Gastrocnemius medialis (tissue), 4 donors: ENCODE results near the gene PRRT3. TPM values are rescaled to one million over a fixed set of nuclear protein-coding genes. Genes with fewer than 3 reads are reported as not detected.

Source experiments
- ATAC-seq, 2 donors: fragments of 150-250 bp; one replicate each; pipeline ENCODE4 v1.9.1; 2016
- DNase-seq, 2 donors: peaks; one replicate each; pipeline ENCODE4 v3.0.0-alpha.2; 2019
- H3K27ac ChIP-seq, 4 donors: fragments of 200-600 bp; sonication (generic); 1 replicate in 1 of 4; 2 replicates in 3 of 4; pipeline ENCODE4 v1.5.1; 2016 to 2018; ENCODE audit warnings: mild to moderate bottlenecking in 2 of 4, moderate library complexity in 1 of 4
- H3K27me3 ChIP-seq, 3 donors: fragments of 200-600 bp; sonication (generic) in 2 of 3; 1 replicate in 1 of 3; 2 replicates in 2 of 3; pipeline versions ENCODE4 v1.5.1 to v1.6.0; 2016 to 2019; ENCODE audit warnings: mild to moderate bottlenecking in 1 of 3, moderate library complexity in 1 of 3
- H3K36me3 ChIP-seq, 2 donors: fragments of 200-600 bp; sonication (generic) in 1 of 2; one replicate each; pipeline ENCODE4 v1.5.1; 2017 to 2018
- H3K4me1 ChIP-seq, 2 donors: fragments of 200-600 bp; sonication (generic) in 1 of 2; one replicate each; pipeline ENCODE4 v1.5.1; 2016 to 2017; ENCODE audit warnings: mild to moderate bottlenecking in 2 of 2
- H3K4me3 ChIP-seq, 4 donors: fragments of 200-600 bp; sonication (generic) in 3 of 4; 1 replicate in 1 of 4; 2 replicates in 3 of 4; pipeline ENCODE4 v1.5.1; 2016 to 2019; ENCODE audit warnings: mild to moderate bottlenecking in 2 of 4
- H3K9me3 ChIP-seq, 3 donors: fragments of 200-600 bp; sonication (generic) in 2 of 3; 1 replicate in 1 of 3; 2 replicates in 2 of 3; pipeline ENCODE4 v1.5.1; 2016 to 2019
- POLR2A ChIP-seq, 2 donors: fragments of 450-650 bp; IDR thresholded peaks; one replicate each; pipeline ENCODE4 v1.6.1; 2017; ENCODE audit warnings: antibody characterized with exemption in 2 of 2, mild to moderate bottlenecking in 2 of 2, moderate library complexity in 2 of 2
- in situ Hi-C, 4 donors: fragments of 200-750 bp; cut with MboI; loops; one replicate each; pipeline versions ENCODE4 v1.15.0 to v1.8.0; 2017; ENCODE audit warnings: low sequenced_read_pairs in 4 of 4
- intact Hi-C: fragments of 100-400 bp; cut with DNase I; formaldehyde crosslinking; loops from one replicate; pipeline ENCODE4 v1.15.1; 2023; ENCODE audit warnings: low total_unique reads
- total RNA-seq, 4 donors: library from RNA; depleted of rRNA; stranded (reverse); fragments of >200 nt; gene quantifications; one replicate each; pipeline versions ENCODE4 v1.1.0 to v1.2.3, GENCODE V29; 2016
- TF ChIP-seq, protein P1 (sequence below), 5 experiments: fragments of 450-650 bp in 3 of 5; fragments of 200-600 bp in 2 of 5; sonication (generic) in 2 of 5; IDR thresholded peaks in 4 of 5; conservative IDR thresholded peaks in 1 of 5; 1 replicate in 4 of 5; 2 replicates in 1 of 5; pipeline ENCODE4 v1.5.1; 2016 to 2019; ENCODE audit warnings: antibody characterized with exemption in 5 of 5, mild to moderate bottlenecking in 3 of 5, moderate library complexity in 3 of 5

The PRRT3 gene
- total RNA-seq, 4 donors from 2014 or later = 0.92 to 7.4 (median 2.5) TPM

DNA sequence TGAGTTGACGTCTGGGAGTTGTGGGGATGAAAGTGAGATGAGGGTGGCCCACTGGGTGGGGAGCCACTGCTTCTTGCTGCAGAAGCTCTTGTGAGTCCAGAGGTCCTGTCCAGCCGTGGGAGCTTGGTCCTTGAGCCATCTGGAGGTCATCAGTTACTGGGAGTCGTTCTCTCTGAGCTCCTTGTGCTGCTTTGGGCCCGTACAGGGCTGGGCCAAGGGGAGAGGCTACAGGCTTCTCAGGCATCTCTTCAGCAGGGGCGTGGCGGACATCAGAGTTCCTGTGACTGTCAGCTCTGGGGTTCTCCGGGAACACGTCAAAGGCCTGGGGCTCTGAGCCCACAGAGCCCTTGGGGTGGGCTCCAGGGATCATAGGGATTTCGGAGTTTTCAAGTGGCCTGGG, 2.6 kb downstream of the PRRT3 start:
- peaks cover 0 to under 1% of the 10 kb centered on the region in 2 donors for H3K36me3 ChIP-seq
- peaks cover 11 to 23% of the 10 kb centered on the region in 2 donors for H3K4me1 ChIP-seq
- no peak for TF ChIP-seq POLR2A (IDR thresholded peaks at IDR 0.05)
- TF ChIP-seq, protein P1, sequence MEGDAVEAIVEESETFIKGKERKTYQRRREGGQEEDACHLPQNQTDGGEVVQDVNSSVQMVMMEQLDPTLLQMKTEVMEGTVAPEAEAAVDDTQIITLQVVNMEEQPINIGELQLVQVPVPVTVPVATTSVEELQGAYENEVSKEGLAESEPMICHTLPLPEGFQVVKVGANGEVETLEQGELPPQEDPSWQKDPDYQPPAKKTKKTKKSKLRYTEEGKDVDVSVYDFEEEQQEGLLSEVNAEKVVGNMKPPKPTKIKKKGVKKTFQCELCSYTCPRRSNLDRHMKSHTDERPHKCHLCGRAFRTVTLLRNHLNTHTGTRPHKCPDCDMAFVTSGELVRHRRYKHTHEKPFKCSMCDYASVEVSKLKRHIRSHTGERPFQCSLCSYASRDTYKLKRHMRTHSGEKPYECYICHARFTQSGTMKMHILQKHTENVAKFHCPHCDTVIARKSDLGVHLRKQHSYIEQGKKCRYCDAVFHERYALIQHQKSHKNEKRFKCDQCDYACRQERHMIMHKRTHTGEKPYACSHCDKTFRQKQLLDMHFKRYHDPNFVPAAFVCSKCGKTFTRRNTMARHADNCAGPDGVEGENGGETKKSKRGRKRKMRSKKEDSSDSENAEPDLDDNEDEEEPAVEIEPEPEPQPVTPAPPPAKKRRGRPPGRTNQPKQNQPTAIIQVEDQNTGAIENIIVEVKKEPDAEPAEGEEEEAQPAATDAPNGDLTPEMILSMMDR (IDR thresholded peaks at IDR 0.05 in 4 of 5, conservative IDR thresholded peaks at IDR 0.05 in 1 of 5) = no peak
- in situ Hi-C loops (no loop called here), intact Hi-C loops (loop anchor here (5.0 kb wide), 1 partner anchor 78 kb away; the partner anchor contains the start of gene FANCD2)
- H3K27me3 ChIP-seq = no peaks in the 10 kb centered on the region
- no peaks in the 10 kb centered on the region for H3K9me3 ChIP-seq
- H3K27ac ChIP-seq = peak overlapping the region in 1 of 4 donors; percentile 18
- ATAC-seq (no peak), DNase-seq (no peak)
- H3K4me3 ChIP-seq = no peak overlapping the region

DNA sequence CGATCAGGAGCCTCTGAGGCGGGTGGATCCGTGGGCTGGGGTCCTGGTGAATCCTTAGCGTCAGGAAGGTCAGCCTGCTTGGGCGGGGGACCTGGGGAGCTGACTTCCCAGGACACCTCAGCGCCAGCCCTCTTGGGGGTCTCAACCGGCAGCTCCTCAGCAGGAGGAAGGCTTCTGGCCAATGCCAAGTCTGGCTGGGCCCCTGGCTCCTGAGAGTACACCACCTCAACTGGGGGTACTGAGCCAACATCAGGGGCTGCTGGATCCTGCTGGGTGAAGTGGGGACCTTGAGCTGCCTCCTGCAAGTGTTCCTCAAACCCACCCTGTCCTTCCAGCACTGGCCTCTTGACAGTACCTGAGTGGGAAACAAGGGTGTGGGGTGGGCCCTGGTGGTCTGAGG, 3.1 kb downstream of the PRRT3 start:
- intact Hi-C loops (loop anchor here (5.0 kb wide), 1 partner anchor 78 kb away; the partner anchor contains the start of gene FANCD2), in situ Hi-C loops (no loop called here)
- H3K9me3 ChIP-seq = no peaks in the 10 kb centered on the region
- peaks cover 11 to 22% of the 10 kb centered on the region in 2 donors for H3K4me1 ChIP-seq
- no peak for ATAC-seq
- TF ChIP-seq, protein P1 (IDR thresholded peaks at IDR 0.05 in 4 of 5, conservative IDR thresholded peaks at IDR 0.05 in 1 of 5) = no peak
- TF ChIP-seq POLR2A (IDR thresholded peaks at IDR 0.05) = no peak
- no peak for DNase-seq
- H3K4me3 ChIP-seq = no peak overlapping the region
- H3K36me3 ChIP-seq = peaks cover 0 to 5% of the 10 kb centered on the region in 2 donors
- H3K27me3 ChIP-seq = no peaks in the 10 kb centered on the region
- H3K27ac ChIP-seq = peak overlapping the region in 1 of 4 donors; percentile 13

DNA sequence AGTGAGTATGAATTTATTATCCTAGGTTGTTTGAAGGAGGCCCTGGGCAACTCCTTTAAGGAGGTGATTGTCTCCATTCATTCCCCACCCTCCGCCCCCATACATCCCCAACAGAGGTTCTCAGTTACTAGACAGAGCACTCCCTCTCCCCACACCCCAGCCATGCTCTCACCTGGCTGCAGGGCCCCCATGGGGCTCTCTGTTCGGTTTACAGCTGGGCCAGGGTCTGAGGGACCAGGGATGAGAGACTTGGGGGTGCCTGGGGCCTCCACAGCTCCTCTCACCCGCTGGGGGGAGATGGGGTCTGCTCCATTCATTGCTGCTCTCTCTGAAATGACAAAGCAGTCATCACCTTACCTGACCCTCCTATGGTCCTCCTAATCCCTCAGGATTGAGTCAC, 3.6 kb downstream of the PRRT3 start:
- Histone ChIP-seq H3K27ac (peak overlapping the region in 3 of 4 donors; percentile 13 to 87 (median 80)), H3K4me1 (peaks cover 11 to 22% of the 10 kb centered on the region in 2 donors), H3K4me3 (no peak overlapping the region), H3K36me3 (peaks cover 0 to 10% of the 10 kb centered on the region in 2 donors), H3K9me3 (no peaks in the 10 kb centered on the region), H3K27me3 (no peaks in the 10 kb centered on the region)
- DNase-seq = no peak
- in situ Hi-C loops = no loop called here
- no peak for TF ChIP-seq POLR2A (IDR thresholded peaks at IDR 0.05)
- TF ChIP-seq, protein P1 (IDR thresholded peaks at IDR 0.05 in 4 of 5, conservative IDR thresholded peaks at IDR 0.05 in 1 of 5) = no peak
- intact Hi-C loops = loop anchor here (5.0 kb wide), 1 partner anchor 79 kb away; the partner anchor contains the start of gene FANCD2
- no peak for ATAC-seq

DNA sequence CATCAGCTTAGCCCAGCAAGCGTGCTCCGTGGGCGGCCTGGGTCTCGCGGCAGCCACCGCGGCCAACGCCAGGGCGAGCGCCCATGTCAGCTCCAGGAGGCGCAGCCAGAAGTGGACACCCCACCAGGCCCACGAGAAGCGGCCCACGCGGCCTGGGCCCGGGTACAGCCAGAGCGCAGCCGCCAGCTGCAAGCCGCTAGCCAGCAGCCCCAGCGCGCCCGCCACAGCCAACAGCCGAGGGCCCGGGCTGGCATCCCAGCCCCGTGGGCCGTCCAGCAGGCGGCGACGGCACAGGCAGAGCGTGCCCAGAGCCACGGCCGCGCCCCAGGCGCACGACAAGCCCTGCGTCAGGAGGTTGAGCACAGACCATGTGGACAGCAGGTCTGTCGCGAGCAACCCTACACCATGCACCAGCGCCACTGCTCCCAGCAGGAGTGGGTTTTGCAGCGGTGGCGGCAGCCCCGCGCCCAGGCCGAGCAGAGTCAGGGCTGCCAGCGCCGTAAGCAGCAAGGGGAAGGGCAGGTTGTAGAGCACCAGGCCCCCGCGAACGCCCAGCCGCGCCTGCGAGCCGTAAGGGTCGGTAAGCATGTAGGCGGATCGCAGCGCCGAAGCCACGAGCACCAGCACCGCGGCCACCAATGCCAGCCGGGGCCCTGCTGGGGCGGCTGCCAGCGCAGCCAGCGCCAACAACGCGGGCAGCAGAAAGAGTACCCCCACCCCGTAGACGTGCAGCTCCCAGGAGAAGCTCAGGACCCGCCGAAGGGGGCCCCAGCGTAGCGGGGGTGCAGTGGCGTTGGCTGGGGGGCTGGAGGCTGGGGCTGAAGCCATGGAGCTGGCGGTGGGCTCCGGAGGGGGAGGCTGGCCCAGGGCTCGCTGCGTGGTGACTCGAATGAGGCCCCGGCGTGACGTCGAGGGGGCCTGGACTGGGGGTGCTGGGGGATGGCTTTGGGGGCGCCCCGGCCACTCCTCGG, 4.9 kb downstream of the PRRT3 start:
- peak; percentile 71 to 85 for DNase-seq
- H3K4me1 ChIP-seq = peaks cover 11 to 22% of the 10 kb centered on the region in 2 donors
- H3K36me3 ChIP-seq = peaks cover 0 to 16% of the 10 kb centered on the region in 2 donors
- in situ Hi-C loops = no loop called here
- no peaks in the 10 kb centered on the region for H3K9me3 ChIP-seq
- H3K4me3 ChIP-seq = peak overlapping the region; percentile 62 to 87 (median 80)
- TF ChIP-seq, protein P1 (IDR thresholded peaks at IDR 0.05 in 4 of 5, conservative IDR thresholded peaks at IDR 0.05 in 1 of 5) = peak; percentile 56 to 78 (median 74)
- TF ChIP-seq POLR2A (IDR thresholded peaks at IDR 0.05) = peak; percentile 70 to 83
- intact Hi-C loops = loop anchor here (2.0 to 5.0 kb wide), 3 partner anchors 29 to 80 kb away; partner anchors contain the start of gene FANCD2
- H3K27me3 ChIP-seq = no peaks in the 10 kb centered on the region
- peak overlapping the region; percentile 79 to 92 (median 84) for H3K27ac ChIP-seq
- peak; percentile 78 to 85 for ATAC-seq
